ENCODE results near the gene TMEM38B.

- TF ChIP-seq CTCF (IDR thresholded peaks at IDR 0.05), result no peak
- TF ChIP-seq POLR2A (IDR thresholded peaks at IDR 0.05), result no peak
Observed at GRCh38 chr9:105713260-105714019, 19.1 kb downstream of the TMEM38B start.
